Measurements from ENCODE around the gene KIAA1755.
"Not testable (repeated sequence)": the region's sequence is repeated elsewhere in the genome, so short reads cannot be mapped to it uniquely, and the experiment has no call there.

Gene KIAA1755

GRCh38 chr20:38290829-38291814 lies 30.6 kb upstream of the KIAA1755 start:
- TF ChIP-seq CTCF (IDR thresholded peaks at IDR 0.05; ENCODE audit: insufficient read depth, low read depth, low read length, missing control alignments) = no peak
- H3K4me3 ChIP-seq (ENCODE audit: low read depth, low read length) = no peak overlapping the region
- peak; percentile 11 for DNase-seq (ENCODE audit: low read depth)

- no peak for DNase-seq (ENCODE audit: low read depth)
- TF ChIP-seq CTCF (IDR thresholded peaks at IDR 0.05; ENCODE audit: insufficient read depth, low read depth, low read length, missing control alignments) = no peak
- no peak overlapping the region for H3K4me3 ChIP-seq (ENCODE audit: low read depth, low read length)
These were observed 26.3 kb upstream of the KIAA1755 start for GRCh38 chr20:38286586-38287531.

- DNase-seq (ENCODE audit: low read depth) = no peak
- TF ChIP-seq CTCF (IDR thresholded peaks at IDR 0.05; ENCODE audit: insufficient read depth, low read depth, low read length, missing control alignments) = no peak
- H3K4me3 ChIP-seq (ENCODE audit: low read depth, low read length) = no peak overlapping the region
These were observed 24.4 kb upstream of the KIAA1755 start for GRCh38 chr20:38284893-38285444.

- not testable (repeated sequence) for DNase-seq (ENCODE audit: low read depth); H3K4me3 ChIP-seq (ENCODE audit: low read depth, low read length)
These were observed 23.6 kb upstream of the KIAA1755 start for GRCh38 chr20:38284066-38284650.

- DNase-seq (ENCODE audit: low read depth) = no peak
- TF ChIP-seq CTCF (IDR thresholded peaks at IDR 0.05; ENCODE audit: insufficient read depth, low read depth, low read length, missing control alignments) = no peak
- no peak overlapping the region for H3K4me3 ChIP-seq (ENCODE audit: low read depth, low read length)
These were observed 22.7 kb upstream of the KIAA1755 start for GRCh38 chr20:38283236-38283635.

- not testable (repeated sequence) for DNase-seq (ENCODE audit: low read depth); H3K4me3 ChIP-seq (ENCODE audit: low read depth, low read length)
These were observed 20.8 kb upstream of the KIAA1755 start for GRCh38 chr20:38281176-38281915.

GRCh38 chr20:38278763-38279162 lies 18.2 kb upstream of the KIAA1755 start:
- no peak for TF ChIP-seq CTCF (IDR thresholded peaks at IDR 0.05; ENCODE audit: insufficient read depth, low read depth, low read length, missing control alignments)
- no peak overlapping the region for H3K4me3 ChIP-seq (ENCODE audit: low read depth, low read length)
- DNase-seq (ENCODE audit: low read depth) = no peak
